NCI-H774 (cell line): Measurements from ENCODE around the gene SEC61A1.

Experiments used
- DNase-seq: peaks from one replicate; lab custom pipeline; 2025; lab: John Stamatoyannopoulos, UW

SEC61A1 gene

DNA sequence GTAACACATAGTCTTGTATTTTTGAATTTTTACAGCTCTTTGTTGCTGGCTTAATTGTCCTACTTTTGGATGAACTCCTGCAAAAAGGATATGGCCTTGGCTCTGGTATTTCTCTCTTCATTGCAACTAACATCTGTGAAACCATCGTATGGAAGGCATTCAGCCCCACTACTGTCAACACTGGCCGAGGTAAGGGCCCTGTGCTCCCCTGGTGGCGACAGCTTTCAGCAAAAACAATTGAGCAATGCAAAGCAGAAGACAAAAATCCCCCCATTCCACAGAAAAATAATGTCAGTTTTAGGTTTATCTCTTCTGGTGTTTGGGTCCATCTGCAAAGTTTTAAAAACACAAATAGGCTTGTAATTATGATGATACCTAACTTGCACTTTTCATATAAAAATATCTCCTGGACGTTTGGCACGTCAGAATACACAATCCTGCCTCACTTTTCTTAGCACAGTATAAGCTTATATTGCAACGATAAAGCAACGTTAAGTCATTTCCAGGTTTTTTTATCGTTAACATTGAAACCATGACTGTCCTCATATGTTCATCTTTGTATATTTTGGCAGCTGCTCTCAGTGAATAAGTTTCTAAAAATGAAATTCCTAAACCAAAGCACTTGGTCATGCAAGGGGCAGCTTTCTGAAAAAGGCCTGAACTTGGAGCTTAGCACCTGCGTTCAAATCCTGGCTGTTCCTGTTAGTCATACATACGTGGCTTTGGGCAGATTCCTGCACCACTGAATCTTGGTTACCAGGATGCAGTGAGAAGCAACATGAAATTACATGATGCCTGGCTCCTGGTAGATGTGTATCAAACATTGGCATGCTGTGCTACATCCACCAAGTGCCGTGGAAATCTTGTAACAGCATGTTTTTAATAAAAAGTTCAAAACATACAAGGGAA is 8.5 kb downstream of the SEC61A1 start:
- DNase-seq: no peak

- DNase-seq: no peak
Observed at GRCh38 chr3:128062033-128062745, 10.0 kb downstream of the SEC61A1 start.

DNA sequence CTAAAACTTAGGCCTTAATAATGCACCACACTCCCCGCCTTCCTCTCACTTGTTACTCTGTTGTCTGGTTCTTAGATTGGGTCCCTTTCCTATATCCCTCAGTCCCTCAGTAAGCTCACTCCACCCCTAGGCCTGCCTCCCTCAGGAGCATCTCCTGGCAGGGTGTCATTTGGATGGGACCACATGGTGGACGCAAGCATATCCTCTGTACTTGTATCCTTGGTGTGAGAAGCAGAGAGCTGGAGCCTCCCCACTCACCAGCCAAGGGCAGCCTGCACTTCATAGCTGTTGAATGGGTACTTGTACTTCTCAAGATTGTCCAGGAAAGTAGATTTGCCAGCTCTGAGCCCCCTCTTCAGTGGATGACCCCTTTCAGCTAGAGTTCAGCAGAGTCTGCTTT is 11.6 kb downstream of the SEC61A1 start:
- DNase-seq: no peak

DNA sequence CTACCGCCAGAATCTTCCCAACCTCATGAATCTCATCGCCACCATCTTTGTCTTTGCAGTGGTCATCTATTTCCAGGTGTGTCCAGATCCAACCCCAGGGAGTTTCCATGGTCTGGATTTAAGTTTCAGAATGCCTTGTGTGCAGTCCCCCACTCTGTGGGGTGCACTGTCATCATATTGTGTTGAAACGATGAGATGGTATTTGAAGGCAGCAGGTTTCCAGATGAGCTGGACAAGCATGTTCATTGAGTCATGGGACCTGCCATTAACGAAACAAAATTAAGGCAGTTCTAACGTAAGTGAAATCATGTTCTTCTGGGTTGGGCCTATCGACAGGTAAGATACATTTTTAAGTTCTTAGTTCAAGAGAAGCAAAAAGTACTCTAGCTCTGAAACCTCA is 12.7 kb downstream of the SEC61A1 start:
- DNase-seq: no peak

GRCh38 chr3:128066114-128066513 is 13.9 kb downstream of the SEC61A1 start:
- no peak for DNase-seq

DNA sequence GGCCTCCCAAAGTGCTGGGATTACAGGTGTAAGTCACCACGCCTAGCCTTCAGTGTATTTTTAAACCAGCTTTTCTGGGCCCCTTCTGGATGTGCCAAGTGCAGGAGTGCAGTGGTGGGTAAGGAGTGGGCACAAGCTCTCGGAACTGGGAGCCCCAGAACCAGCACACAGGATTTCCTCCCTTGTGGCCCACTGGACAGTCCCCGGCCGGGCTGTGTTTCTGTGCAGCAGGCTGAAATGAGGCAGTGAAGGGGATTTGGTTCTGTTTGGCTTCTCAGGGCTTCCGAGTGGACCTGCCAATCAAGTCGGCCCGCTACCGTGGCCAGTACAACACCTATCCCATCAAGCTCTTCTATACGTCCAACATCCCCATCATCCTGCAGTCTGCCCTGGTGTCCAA is 14.4 kb downstream of the SEC61A1 start:
- no peak for DNase-seq

DNA sequence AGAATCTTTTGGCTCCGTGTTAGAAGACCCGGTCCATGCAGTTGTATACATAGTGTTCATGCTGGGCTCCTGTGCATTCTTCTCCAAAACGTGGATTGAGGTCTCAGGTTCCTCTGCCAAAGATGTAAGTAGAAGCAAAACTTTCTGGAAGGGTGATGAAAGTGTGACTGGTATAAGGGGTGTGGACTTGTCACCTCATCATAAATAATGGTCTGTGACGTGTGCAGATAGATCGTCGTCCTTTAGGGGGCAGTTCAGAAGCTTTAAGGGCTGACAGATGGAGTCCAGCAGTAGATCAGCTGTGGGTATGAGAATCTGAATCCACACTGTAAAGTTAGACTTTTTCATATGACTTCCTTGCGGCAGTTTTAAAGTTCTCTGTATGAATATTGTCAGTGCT is 15.3 kb downstream of the SEC61A1 start:
- DNase-seq: no peak

- DNase-seq: peak; percentile 1
Observed at GRCh38 chr3:128068156-128068620, 16.0 kb downstream of the SEC61A1 start.

DNA sequence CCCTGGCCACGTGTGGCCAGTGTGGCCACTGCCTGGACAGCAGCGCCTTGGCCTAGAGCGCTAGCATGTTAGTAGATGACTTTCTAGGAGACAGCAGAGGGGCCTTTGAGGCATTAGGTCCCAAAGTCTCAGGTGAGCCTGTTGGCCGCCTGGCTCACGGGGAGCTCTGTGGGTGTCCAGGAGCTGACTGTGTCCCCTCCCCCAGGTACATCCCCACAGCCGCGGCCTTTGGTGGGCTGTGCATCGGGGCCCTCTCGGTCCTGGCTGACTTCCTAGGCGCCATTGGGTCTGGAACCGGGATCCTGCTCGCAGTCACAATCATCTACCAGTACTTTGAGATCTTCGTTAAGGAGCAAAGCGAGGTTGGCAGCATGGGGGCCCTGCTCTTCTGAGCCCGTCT is 17.0 kb downstream of the SEC61A1 start:
- no peak for DNase-seq

GRCh38 chr3:128070898-128071591 is 18.8 kb downstream of the SEC61A1 start:
- no peak for DNase-seq

GRCh38 chr3:128071771-128072453 is 19.7 kb downstream of the SEC61A1 start:
- no peak for DNase-seq

DNA sequence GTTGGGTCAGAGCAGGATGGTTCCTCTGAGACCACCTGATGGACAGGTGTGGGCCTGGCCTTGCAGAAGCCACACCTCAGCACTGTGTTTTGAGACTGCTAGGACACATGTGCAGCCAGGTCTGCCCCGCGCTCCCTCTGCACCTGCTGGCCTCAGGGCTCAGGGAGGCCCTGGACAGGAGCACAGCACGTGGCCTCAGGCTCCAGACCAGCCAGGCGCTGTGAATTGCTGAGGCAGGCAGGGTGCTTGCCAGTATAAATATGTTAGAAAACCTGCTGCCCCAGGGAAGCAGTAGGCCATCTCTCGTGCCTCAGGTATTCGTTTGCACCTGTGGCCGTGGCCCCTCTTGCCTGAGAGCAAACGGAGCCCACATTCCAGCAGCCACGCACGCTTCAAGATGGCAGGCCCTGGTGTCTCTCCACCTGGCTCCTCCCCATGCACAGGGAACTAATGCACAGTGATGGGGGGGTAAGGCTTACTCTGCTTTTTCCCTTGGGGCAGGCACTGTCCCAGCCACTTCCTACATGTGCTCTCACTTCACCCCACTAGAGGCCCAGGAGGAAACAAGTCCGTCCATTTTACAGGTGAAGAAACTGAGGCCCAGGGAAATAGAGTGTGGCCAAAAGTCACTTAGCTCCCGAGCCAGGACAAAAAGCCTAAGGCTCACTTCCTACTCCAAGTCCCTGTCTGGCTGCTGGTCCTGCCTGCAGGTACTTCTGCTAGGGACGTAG is 20.4 kb downstream of the SEC61A1 start:
- DNase-seq: no peak

GRCh38 chr3:128073185-128073725 is 21.0 kb downstream of the SEC61A1 start:
- no peak for DNase-seq

- DNase-seq: no peak
Observed at GRCh38 chr3:128073807-128074206, 21.6 kb downstream of the SEC61A1 start.

GRCh38 chr3:128074851-128075521 is 22.7 kb downstream of the SEC61A1 start:
- DNase-seq: peak; percentile 25

DNA sequence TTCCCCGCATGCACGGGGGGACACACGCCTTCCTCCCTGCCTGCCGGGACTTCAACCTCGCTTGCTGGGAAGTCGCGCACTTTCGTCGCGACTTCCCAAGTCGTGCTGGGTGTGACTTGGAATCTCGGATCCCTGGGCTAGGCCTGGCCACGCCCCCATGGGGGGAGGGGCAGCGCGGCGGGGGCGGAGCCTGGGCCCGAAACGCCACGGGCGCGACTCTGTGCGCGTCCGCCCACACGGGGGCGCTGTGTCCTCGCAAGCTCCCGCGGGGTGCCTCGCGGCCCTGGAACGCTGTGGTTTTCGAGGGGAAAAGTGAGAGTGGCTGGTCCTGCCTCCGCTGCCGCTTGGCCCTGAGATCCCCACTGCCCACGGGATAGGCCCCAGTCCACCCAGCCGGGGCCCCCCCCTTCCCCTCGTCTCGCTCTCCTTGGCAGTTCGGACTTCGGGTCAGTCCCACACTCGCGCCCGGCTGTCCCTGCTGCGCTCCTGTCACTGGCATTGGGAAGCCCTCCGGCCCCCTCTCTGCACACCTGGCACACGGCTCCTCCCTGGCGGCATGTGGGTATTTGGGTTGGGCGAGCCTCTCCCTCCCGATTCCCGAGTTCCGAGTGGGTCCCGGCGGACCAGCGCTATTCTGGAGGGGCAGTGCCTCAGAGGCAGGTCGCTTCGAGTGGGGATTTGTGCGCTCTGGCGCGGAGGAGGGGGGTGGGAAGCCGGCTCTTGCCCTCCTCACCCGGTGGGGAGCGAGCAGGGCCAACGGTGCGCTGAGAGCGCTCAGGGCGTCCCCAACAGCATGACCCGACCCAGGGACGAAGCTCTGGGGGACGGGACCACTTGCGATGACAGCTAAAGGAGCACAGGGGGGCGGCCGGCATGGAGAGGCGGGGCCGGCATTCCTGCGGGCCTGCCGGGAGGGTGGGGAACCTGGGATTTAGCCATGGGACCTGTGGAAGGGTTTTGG is 23.6 kb downstream of the SEC61A1 start:
- peak; percentile 74 for DNase-seq

GRCh38 chr3:128076483-128077201 is 24.4 kb downstream of the SEC61A1 start:
- DNase-seq: no peak

DNA sequence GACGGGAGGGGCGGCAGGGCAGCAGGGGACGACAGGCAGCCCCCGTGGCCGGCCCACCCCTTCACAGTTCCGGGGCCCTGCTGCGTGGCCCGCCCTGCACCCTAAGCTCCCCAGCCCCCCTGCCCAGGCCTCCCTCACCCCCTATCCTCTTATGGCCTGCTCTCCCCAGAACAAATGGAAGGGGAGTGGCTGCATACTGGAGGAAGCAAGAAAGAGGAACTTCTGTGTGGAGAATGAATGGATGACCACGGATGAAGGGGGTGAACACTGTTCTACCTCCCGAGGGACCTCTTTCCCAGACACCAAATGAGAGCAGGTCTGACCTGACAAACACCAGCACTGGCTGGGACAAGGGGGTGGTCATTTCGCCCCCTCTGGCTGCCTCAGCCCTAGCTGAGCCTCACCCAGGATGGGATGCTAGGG is 25.0 kb downstream of the SEC61A1 start:
- DNase-seq: no peak

DNA sequence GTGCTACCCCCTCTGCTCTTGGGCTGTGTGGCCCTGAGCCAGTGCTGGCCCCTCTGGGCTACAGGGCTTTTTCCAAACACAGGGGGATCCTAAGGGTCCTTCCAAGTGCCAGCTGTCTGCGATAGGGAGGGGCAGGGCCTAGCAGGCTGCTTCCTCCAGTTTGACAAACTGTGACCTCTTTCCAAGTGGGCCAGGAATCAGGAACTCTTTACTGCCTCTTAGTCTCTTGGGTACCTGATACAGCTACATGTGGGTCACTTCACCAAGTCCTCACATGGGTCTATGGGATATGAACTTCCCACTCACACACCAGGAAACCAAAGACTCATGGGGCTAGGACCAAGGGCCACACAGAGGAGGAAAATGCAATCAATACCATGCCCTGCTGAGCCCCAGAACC is 25.4 kb downstream of the SEC61A1 start:
- DNase-seq: no peak
